OCI-LY7 (cell line): Measurements from ENCODE around the gene LZTR1. TPM values are rescaled to one million over a fixed set of nuclear protein-coding genes. Genes with fewer than 3 reads are reported as not detected.
"Not testable (repeated sequence)": the region's sequence is repeated elsewhere in the genome, so short reads cannot be mapped to it uniquely, and the experiment has no call there.

Experiments used
- Bru-seq: library from RNA; stranded (reverse); fragments of 400-500 nt; gene quantifications from one replicate; lab custom pipeline; 2021; lab: Mats Ljungman, UMichigan
- BruChase-seq, 2 experiments: library from RNA; stranded (reverse); fragments of 400-500 nt; gene quantifications; one replicate each; lab custom pipeline; 2021; lab: Mats Ljungman, UMichigan
- BruUV-seq: library from RNA; stranded (reverse); fragments of 400-500 nt; replicated peaks from 2 replicates; lab custom pipeline; 2021; lab: Mats Ljungman, UMichigan
- CTCF ChIA-PET: fragments of 300-600 bp; sonication (Branson Sonifier 250); formaldehyde crosslinking; loops from one replicate; lab custom pipeline; 2022; ENCODE audit warnings: antibody characterized with exemption; ENCODE audit not compliant: unreplicated experiment; lab: Charles Lee
- POLR2A ChIA-PET: fragments of 300-600 bp; sonication (Branson Sonifier 250); formaldehyde crosslinking; loops from one replicate; lab custom pipeline; 2022; ENCODE audit warnings: antibody characterized with exemption; lab: Charles Lee
- DNase-seq: peaks from one replicate; pipeline ENCODE4 v3.0.0-alpha.2; 2015; ENCODE audit warnings: low spot score
- H2AFZ ChIP-seq: fragments of 200-600 bp; sonication (generic), shearing (Covaris generic); 2 replicates; pipeline ENCODE4 v1.6.1; 2014; ENCODE audit warnings: mild to moderate bottlenecking, antibody characterized with exemption, low read length, moderate library complexity
- H3K27ac ChIP-seq: fragments of 200-600 bp; sonication (generic); 2 replicates; pipeline ENCODE4 v1.5.1; 2014; ENCODE audit warnings: mixed run types, low read depth, mild to moderate bottlenecking, moderate library complexity, low read length, inconsistent platforms; ENCODE audit not compliant: poor library complexity, severe bottlenecking
- H3K36me3 ChIP-seq: fragments of 200-600 bp; sonication (generic); 2 replicates; pipeline ENCODE4 v1.6.1; 2014; ENCODE audit warnings: mild to moderate bottlenecking, antibody characterized with exemption, low read length, moderate library complexity, mixed read lengths; ENCODE audit not compliant: insufficient read depth
- H3K4me1 ChIP-seq: fragments of 200-600 bp; sonication (generic); 2 replicates; pipeline ENCODE4 v1.5.1; 2014; ENCODE audit warnings: mild to moderate bottlenecking, low read length; ENCODE audit not compliant: insufficient read depth, poor library complexity, severe bottlenecking
- H3K4me2 ChIP-seq: fragments of 200-600 bp; sonication (generic); 2 replicates; pipeline ENCODE4 v1.6.1; 2014; ENCODE audit warnings: mild to moderate bottlenecking, low read length
- H3K4me3 ChIP-seq: fragments of 200-600 bp; sonication (generic); 2 replicates; pipeline ENCODE4 v1.5.1; 2014; ENCODE audit warnings: mild to moderate bottlenecking, low read depth, low read length; ENCODE audit not compliant: poor library complexity, severe bottlenecking
- H3K79me2 ChIP-seq: fragments of 200-600 bp; sonication (generic); 2 replicates; pipeline ENCODE4 v1.6.1; 2016; ENCODE audit warnings: low read depth, mild to moderate bottlenecking, low read length, moderate library complexity, mixed read lengths; ENCODE audit not compliant: insufficient read depth
- H3K9me2 ChIP-seq: fragments of 200-600 bp; sonication (generic); 2 replicates; pipeline ENCODE4 v1.6.1; 2016; ENCODE audit warnings: mild to moderate bottlenecking, low read length, mixed read lengths; ENCODE audit not compliant: insufficient read depth
- H3K9me3 ChIP-seq: fragments of 200-600 bp; sonication (generic); 2 replicates; pipeline ENCODE4 v1.6.1; 2014; ENCODE audit warnings: mild to moderate bottlenecking, mixed run types, low read length, mixed read lengths
- H4K20me1 ChIP-seq: fragments of 200-600 bp; sonication (generic); 2 replicates; pipeline ENCODE4 v1.6.1; 2014; ENCODE audit warnings: mild to moderate bottlenecking, antibody characterized with exemption, low read length, moderate library complexity, mixed read lengths; ENCODE audit not compliant: insufficient read depth
- CTCF ChIP-seq: fragments of 200-600 bp; sonication (generic); conservative IDR thresholded peaks from 2 replicates; pipeline ENCODE4 v1.5.1; 2014; ENCODE audit warnings: mild to moderate bottlenecking, antibody characterized with exemption, low read length, moderate library complexity, mixed read lengths
- EZH2phosphoT487 ChIP-seq: fragments of 200-600 bp; sonication (generic); IDR thresholded peaks from 2 replicates; pipeline ENCODE4 v1.6.1; 2018; ENCODE audit warnings: low read depth, borderline replicate concordance, mild to moderate bottlenecking, mixed run types, antibody characterized with exemption, low read length, moderate library complexity, mixed read lengths
- intact Hi-C: fragments of 100-400 bp; cut with micrococcal nuclease; formaldehyde crosslinking; loops from one replicate; pipeline ENCODE4 v1.10.0; 2022; ENCODE audit not compliant: unreplicated experiment
- long read RNA-seq: library from polyadenylated mRNA; stranded (forward); transcript quantifications from one replicate; pipeline ENCODE4 v2.0.0, GENCODE V29; 2022
- total RNA-seq, 2 experiments: library from RNA; depleted of rRNA in 1 of 2; stranded (reverse); fragments of >200 nt in 1 of 2; shearing (Covaris generic) in 1 of 2; gene quantifications; 2 replicates each; pipeline ENCODE4 v1.2.3, GENCODE V29; 2014 to 2022

LZTR1 gene
- total RNA-seq (2014; rRNA removed; shearing (Covaris generic)) (46.8 and 48.3 TPM in 2 replicates), total RNA-seq (2022) (54.9 and 61.8 TPM in 2 replicates), Bru-seq, nascent RNA (percentile 55 among the genes with signal in this experiment), BruChase-seq, experiment 1, labeled RNA remaining after a 6-hour chase (percentile 73 among the genes with signal in this experiment), BruChase-seq, experiment 2, labeled RNA remaining after a 2-hour chase (percentile 65 among the genes with signal in this experiment)
- long read RNA-seq, full-length matches to known transcripts = 17 of 67 reads
- long read RNA-seq, partial matches to known transcripts = 26 of 67 reads
- long read RNA-seq, other reads (novel, unspliced or antisense) = 24 of 67 reads

- TF ChIP-seq CTCF = peak; percentile 81
- no peak for TF ChIP-seq EZH2phosphoT487
- Histone ChIP-seq H3K4me3 (peak within 1 kb of the TSS; percentile 81), H2AFZ (peak within 1 kb of the TSS; percentile 66), H4K20me1 (no peaks in the 10 kb centered on the region), H3K9me3 (no peaks in the 10 kb centered on the region), H3K4me2 (peak within 1 kb of the TSS; percentile 95), H3K4me1 (peaks cover 19% of the 10 kb centered on the region), H3K9me2 (no peaks in the 10 kb centered on the region), H3K36me3 (peaks cover 26% of the 10 kb centered on the region), H3K27ac (peak within 1 kb of the TSS; percentile 48), H3K79me2 (peaks cover 10% of the 10 kb centered on the region)
- intact Hi-C loops = loop anchor here (1.0 to 10.0 kb wide), 2 partner anchors 20 to 67 kb away; partner anchors contain the start of genes CRKL and THAP7
- BruUV-seq = no TSS peak
- POLR2A ChIA-PET = interaction anchor here (0.8 to 2.0 kb wide), 6 partner anchors 9 to 125 kb away, joined by 3 to 8 read pairs (median 4); partner anchors contain the start of gene THAP7
- peak; percentile 87 for DNase-seq
- CTCF ChIA-PET = no interaction called here
Measured at GRCh38 chr22:20981787-20982562, at the start of gene LZTR1. Gene LZTR1, plus strand, starts transcription at chr22:20982297. Its CDS starts 75 bp downstream, at chr22:20982372.

- CTCF ChIA-PET = no interaction called here
- peaks cover 7% of the 10 kb centered on the region for H3K4me1 ChIP-seq
Measured at GRCh38 chr22:20933910-20934309, 48.2 kb upstream of the LZTR1 start.

GRCh38 chr22:20935049-20935448, 47.0 kb upstream of the LZTR1 start:
- peaks cover 87% of the 10 kb centered on the region for H3K36me3 ChIP-seq
- H3K9me3 ChIP-seq, H3K9me2 ChIP-seq, H3K4me1 ChIP-seq, H2AFZ ChIP-seq, DNase-seq, intact Hi-C loops, CTCF ChIA-PET, H3K4me2 ChIP-seq, POLR2A ChIA-PET, H3K27ac ChIP-seq, BruUV-seq, H3K4me3 ChIP-seq: not testable (repeated sequence)
- H3K79me2 ChIP-seq = peaks cover 100% of the 10 kb centered on the region
- H4K20me1 ChIP-seq = peaks cover 32% of the 10 kb centered on the region

More at GRCh38 chr22:20933910-20934309, 48.2 kb upstream of the LZTR1 start:
- DNase-seq = no peak
- intact Hi-C loops = no loop called here
- no peak overlapping the region for H3K4me3 ChIP-seq
- no peak overlapping the region for H3K27ac ChIP-seq
- no peak overlapping the region for H3K4me2 ChIP-seq
- H4K20me1 ChIP-seq = peaks cover 37% of the 10 kb centered on the region
- peaks cover 85% of the 10 kb centered on the region for H3K36me3 ChIP-seq
- peaks cover 99% of the 10 kb centered on the region for H3K79me2 ChIP-seq
- BruUV-seq = no TSS peak
- TF ChIP-seq EZH2phosphoT487 = no peak
- no peak for TF ChIP-seq CTCF
- POLR2A ChIA-PET = no interaction called here
- H2AFZ ChIP-seq = no peak overlapping the region
- H3K9me2 ChIP-seq = no peaks in the 10 kb centered on the region
- peaks cover 8% of the 10 kb centered on the region for H3K9me3 ChIP-seq

GRCh38 chr22:20935780-20936539, 46.1 kb upstream of the LZTR1 start:
- not testable (repeated sequence) for H3K4me2 ChIP-seq
- H4K20me1 ChIP-seq = peaks cover 36% of the 10 kb centered on the region

More at GRCh38 chr22:20935780-20936539, 46.1 kb upstream of the LZTR1 start:
- H2AFZ ChIP-seq, H3K27ac ChIP-seq, CTCF ChIA-PET, H3K4me1 ChIP-seq, intact Hi-C loops, H3K9me3 ChIP-seq, BruUV-seq, H3K4me3 ChIP-seq, H3K9me2 ChIP-seq, DNase-seq: not testable (repeated sequence)
- Histone ChIP-seq H3K79me2 (peaks cover 100% of the 10 kb centered on the region), H3K36me3 (peaks cover 88% of the 10 kb centered on the region)
- POLR2A ChIA-PET = interaction anchor here (1.1 kb wide), 1 partner anchor 9 kb away, joined by 5 read pairs; no protein-coding TSS in a partner anchor
